HG02623 (cell line): ENCODE measurements around the gene HELLS.
"Not testable (repeated sequence)": the region's sequence is repeated elsewhere in the genome, so short reads cannot be mapped to it uniquely, and the experiment has no call there.

ENCODE experiments used
- ATAC-seq: cut with Tn5 transposase; IDR thresholded peaks from one replicate; pipeline ENCODE4 v1.9.1; 2021; ENCODE audit warnings: moderate library complexity; ENCODE audit not compliant: unreplicated experiment

Gene HELLS

DNA sequence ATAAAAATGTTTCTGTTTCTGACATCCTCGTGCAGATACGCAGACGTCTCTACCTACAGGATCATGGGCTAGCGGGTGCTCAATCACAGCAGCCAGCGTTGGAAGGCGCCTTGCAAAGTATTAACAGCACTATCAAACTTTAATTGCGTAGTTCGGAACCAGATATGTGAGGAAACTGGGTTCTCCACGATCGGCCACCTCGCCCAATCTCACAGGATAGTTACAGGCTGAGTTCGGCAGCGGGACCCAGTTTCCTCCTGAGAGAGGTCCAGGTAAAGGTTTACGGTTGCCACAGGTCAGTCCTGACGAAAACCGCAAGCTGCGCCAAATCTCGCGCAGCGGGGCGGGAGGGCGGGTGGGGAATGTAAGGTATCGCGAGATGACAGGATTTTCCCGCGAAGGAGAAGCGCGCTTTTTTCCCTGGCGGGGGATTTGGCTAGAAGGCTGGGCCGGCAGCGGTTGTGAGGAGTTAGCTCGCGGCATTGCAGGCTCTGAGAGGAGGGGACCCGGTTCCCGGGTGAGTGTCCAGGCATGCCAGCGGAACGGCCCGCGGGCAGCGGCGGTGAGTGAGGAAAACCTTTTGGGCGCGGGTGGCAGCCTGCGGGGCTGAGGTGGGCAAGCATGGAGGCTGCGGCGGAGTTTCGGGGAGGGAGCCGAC is at the start of gene HELLS:
Gene HELLS, plus strand, starts transcription at position 398 of the 658 bp plus-strand sequence. Its CDS starts 134 bp downstream, at position 532.
- ATAC-seq = peak; percentile 62

DNA sequence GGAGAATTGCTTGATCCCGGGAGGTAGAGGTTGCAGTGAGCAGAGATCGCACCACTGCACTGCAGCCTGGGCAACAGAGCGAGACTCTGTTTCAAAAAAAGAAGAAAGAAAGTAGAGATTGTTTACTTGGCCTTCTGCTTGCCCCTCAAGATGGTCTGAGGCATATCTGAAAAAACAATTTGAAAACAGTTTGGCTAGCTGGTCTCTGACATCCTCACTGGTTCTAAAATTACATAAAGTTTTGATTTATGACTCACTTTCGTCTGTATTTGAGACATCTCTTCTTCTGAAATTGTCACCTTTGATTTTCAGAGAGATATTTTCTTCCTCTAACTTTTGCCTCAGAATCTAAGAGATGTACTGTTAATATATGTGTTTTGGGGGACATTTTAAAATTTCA is 49.6 kb upstream of the HELLS start:
- peak; percentile 56 for ATAC-seq

DNA sequence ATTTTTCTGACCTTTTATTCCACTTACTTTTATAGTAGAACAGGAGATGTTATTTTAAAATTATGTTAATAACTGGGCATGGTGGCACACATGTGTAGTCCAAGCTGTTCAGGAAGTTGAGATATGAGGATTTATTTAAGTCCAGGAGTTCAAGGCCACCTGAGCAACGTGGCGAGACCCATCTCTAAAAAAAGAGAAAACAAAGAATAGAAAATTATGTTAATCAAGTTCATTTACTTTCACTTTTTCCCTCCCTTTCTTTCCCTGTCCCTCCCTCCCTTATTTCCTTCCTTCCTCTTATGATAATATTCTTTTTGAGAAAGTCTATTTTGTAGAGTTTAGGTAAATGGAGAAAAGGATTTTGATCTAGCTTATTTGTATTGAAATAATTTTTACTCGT is 48.9 kb upstream of the HELLS start:
- no peak for ATAC-seq

DNA sequence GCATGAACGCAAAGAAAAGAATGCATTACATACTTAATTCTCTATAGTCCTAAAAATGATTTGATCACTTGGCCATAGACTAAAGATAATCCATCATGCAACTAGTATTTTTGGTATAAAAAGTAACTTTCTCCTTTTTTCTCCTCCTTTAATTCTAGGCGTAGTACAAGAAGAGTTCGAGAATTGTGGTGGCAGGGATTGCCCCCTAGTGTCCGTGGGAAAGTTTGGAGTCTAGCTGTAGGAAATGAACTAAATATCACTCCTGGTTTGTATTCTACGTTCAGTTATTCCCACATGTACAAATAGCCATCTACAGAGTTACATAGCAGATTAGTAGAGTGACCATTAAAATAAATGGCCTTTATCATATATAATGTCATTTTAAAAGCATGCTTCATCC is 45.5 kb upstream of the HELLS start:
- no peak for ATAC-seq

DNA sequence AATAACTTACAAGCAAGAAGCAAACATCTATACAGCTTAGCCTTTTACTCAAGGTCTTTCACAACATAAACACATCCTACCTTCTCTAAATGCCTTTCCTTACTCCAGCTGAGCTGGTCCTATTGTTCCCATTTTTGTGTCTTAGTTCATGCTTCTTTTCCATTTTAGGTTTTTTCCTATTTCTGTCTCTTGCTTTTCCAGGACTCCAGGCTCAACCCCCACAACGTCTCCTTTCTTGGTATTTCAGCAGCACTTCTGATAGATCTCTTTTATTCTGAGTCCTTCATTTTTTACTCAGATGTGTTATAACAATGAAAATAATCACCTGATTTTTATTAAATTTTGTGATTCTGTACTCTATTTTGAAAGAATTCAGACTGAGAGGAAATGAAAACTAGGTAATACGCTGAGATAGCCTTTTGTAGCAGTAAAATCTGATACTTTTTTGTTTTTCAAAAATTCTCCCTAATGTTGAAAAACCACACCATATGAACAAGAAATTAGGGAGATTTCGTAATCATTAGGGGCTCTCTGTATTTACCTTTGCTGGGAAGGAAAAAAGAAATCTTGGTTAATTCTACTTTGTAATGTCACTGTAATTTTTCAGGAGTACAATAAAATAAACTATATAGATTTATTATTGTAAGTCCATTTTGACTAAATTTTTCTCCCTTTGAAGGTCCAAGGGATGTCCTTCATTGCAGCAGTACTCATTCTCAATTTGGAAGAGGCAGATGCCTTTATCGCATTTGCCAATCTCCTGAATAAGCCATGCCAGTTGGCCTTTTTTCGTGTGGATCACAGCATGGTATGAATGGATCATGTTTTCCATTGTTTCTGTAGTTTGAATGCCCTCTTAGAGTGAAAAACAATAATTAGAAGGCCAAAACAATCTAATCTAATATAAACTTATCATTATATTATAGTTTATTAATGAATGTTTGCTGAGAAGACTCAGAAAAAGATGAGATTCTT is 24.0 kb upstream of the HELLS start:
- ATAC-seq = no peak

DNA sequence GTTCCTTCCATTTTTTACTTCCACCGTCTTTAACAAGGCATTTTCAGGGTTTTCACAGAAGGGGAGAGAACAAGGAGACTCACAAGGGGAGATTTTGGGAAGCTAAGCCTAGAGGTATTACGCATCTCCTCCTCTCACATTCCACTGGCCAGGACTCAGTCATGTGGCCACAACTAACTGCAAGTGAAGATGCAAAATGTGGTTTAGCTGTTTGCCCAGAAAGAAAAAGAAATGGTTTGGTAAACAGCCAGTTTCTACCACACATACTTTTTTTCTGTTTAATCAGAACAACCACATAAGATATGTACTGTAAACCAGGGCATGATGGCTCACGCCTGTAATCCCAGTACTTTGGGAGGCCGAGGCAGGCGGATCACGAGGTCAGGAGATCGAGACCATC is 21.4 kb upstream of the HELLS start:
- no peak for ATAC-seq

DNA sequence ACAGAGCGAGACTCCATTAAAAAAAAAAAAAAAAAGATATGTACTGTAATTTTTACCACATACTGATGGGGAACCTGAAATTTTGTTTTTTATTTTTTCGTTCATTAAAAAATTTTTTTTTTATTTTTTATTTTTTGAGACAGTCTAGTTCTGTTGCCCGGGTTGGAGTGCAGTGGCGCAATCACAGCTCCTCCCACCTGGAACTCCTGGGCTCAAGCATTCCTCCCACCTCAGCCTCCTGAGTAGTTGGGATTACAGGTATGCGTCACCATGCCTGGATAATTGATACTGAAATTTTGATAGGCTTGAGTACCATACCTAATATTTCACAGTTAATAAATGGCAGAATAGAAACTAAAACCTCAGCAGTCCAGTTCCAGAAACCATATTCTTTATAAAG is 20.9 kb upstream of the HELLS start:
- no peak for ATAC-seq

DNA sequence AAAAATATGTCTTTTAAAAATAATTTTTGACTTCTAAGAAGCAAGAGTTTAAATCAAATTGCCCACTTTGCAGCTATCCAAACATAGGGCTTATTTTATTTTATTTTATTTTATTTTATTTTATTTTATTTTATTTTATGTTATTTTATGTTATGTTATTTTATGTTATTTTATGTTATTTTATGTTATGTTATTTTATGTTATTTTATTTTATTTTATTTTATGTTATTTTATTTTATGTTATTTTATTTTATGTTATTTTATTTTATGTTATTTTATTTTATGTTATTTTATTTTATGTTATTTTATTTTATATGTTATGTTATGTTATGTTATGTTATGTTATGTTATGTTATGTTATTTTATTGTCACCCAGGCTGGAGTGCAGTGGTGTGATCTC is 14.0 kb upstream of the HELLS start:
- not testable (repeated sequence) for ATAC-seq

DNA sequence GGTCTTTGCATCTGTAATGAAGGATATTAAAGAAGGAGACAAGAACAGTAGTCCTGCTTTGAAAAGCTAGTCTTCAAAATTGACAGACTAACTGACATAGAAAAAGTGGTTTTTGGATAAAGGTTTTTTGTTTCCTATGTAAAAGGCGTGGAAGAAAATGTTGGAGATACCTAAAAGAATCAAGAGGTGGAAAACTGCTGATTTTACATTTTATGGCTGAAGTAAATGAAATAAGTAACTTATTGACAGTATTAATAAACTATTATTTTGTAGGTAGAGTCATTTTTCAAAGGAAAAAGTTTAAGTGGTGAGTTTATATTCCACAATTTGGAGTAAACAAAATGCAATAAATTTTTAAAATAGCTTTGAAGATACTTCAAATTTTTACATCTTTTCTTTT is 12.6 kb upstream of the HELLS start:
- ATAC-seq = no peak

DNA sequence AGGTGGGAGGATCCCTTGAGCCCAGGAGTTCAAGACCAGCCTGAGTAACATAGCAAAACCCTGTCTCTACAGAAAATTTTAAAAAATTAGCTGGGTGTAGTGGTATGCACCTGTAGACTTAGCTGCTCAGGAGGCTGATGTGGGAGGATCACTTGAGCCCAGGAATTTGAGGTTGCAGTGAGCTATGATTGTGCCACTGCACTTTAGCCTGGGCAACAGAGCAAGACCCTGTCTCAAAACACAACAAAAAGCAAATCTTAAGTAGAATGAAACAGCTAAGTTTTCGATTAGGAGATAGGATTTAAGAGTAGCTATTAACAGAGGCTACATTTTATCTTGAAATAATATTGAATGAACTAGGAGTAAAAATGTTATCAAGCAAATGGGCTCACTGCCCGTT is 3.3 kb upstream of the HELLS start:
- not testable (repeated sequence) for ATAC-seq

DNA sequence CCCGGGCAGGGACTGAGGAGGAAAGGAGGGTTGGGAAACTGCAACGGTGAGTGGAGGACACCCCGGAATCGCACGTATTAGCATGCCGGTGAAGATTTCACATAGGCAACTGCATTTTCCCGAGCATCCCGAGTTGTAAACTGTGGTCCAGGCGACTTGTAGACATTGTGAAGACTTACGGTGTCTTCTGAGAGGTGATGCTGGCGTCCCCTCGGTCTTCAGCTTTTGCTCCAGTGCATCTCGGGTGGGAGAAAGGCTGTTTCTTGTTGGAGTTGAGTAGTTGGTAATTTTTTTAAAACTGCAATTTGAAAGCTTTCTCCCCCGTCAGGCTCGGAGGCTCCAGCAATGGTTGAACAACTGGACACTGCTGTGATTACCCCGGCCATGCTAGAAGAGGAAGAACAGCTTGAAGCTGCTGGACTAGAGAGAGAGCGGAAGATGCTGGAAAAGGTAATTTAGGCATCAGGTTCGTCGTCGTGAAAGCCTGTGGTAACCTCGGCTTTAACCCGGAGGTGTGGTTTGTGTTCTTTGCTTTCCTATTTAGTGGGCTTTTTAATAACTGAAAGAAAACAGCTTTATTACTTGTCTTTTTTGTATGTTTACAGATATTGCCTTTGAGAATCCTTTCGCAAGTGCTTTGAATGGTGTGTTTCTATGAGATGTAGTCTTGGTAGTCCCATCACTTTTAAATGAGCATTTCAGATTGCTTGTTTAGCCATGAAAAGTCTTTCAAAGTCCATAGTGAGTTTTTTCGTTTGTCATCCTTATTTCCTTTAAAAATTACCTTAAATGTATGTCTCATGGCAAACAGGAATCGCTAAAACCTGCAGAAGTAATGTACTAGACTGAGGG is 687 bp downstream of the HELLS start:
- peak; percentile 16 for ATAC-seq

DNA sequence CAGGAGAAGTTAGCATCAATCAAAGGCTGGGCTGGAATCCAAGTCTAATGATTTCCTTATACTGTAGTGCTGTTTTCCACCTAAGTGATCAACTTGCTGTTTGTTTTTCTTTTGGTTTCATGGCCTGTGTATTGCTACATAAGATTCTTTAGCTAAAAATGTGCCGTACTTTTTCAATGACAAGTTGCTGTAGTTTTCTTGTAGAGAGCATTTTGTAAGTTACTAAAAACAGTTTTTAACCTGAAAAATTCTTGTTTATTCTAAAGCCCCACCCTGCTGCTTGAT is 1.3 kb downstream of the HELLS start:
- no peak for ATAC-seq

DNA sequence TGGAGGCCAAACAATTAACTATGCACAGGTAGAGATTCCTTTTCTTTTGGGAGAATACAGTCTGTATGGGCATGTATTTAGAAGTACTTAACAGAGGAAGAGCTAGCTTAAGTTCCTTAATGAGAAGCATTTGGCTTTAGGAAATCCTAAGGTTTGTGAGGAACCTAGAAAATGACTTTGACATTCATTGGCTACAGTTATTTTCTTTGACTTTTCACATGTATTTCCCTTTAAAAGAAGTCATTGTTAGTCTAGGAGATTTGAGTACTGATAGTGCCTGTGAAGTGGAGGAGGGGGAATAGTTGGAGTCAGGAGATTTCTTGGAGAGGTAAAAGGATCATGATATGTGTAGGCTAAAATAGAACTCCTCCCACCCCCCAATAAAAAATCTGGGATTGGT is 3.6 kb downstream of the HELLS start:
- no peak for ATAC-seq

DNA sequence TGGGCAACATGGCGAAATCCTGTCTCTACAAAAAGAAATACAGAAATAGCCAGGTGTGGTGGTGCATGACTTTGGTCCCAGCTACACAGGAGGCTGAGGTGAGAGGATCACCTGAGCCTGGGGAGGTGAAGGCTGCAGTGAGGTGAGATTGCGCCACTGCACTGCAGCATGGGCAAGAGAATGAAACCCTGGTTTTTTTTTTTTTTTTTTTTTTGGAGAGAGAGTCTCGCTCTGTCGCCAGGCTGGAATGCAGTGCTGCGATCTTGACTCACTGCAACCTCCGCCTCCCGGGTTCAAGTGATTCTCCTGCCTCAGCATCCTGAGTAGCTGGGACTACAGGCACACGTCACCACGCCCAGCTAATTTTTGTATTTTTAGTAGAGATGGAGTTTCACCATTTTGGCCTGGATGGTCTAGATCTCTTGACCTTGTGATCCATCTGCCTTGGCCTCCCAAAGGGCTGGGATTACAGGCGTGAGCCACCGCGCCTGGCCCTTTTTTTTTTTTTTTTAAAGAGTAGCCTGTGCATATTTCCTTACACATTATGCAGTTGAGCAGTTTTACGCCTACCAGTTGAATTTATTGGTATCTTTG is 22.2 kb downstream of the HELLS start:
- ATAC-seq = not testable (repeated sequence)

DNA sequence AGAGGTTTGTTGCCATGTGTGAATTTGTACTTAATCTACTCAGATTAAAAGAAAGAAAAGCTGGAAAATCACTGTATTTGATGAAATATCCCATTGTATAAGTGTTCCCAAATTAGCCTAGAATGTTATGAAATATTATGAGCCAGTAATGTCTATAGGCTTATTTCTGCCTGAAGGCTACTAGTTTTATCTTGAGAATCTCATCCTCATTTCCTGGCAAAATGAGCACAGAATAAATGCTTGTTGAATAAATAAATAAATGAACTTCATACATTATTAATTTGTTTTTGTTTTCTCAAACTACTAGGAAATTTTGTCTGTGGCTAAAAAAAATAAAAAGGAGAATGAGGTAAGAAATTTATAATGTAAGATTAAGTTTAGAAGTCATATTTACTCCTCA is 25.5 kb downstream of the HELLS start:
- no peak for ATAC-seq

DNA sequence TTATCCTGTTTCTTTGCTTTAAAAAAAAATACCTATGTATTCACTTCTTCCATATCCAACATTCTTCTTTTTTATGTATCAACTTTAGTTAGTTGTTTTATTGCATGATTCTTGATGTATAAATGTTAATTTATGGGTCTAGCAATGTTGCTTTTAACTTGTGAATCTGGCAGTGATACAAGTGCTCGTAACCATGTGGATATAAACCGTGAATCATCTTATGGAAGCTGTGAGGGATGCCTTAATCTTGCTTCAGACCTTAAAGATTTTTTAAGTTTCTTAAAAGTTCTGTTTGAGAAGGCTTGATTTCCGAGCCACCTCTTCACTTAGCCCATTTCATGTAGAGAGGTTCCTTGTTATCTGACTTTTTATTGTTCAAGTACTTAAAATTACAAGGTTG is 25.9 kb downstream of the HELLS start:
- no peak for ATAC-seq

DNA sequence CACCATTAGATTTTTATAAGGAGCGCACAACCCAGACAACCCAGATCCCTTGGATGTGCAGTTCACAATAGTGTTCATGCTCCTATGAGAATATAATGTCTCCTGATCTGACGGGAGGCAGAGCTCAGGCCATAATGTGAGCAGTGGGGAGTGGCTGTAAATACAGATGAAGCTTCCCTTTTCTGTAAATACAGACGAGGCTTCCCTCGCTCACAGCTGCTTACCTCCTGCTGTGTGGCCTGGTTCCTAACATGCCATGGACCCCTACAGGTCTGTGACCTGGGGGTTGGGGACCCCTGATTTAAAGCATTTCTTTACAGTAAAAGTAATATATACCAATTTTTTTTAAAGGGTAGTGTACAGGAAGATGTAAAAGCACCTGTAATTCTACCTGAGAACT is 33.2 kb downstream of the HELLS start:
- no peak for ATAC-seq

DNA sequence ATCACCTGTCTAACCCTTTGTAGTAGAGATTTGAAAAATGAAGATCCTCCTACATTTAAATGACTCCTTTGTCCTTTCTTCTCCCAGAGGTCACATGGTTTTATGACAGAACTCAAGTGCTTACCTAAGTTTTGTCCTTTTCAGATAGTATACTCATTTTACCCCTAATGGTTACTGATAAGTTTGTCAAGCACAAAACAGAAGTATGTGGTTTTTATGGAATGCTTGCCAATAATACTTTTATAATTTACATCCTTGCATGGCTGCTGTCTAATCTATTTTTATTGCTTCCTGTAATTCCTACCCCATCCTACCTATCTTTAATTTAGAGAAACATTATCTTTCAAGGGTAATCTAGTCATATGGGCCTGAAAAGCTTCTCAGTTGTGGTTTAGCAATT is 37.5 kb downstream of the HELLS start:
- ATAC-seq = no peak

DNA sequence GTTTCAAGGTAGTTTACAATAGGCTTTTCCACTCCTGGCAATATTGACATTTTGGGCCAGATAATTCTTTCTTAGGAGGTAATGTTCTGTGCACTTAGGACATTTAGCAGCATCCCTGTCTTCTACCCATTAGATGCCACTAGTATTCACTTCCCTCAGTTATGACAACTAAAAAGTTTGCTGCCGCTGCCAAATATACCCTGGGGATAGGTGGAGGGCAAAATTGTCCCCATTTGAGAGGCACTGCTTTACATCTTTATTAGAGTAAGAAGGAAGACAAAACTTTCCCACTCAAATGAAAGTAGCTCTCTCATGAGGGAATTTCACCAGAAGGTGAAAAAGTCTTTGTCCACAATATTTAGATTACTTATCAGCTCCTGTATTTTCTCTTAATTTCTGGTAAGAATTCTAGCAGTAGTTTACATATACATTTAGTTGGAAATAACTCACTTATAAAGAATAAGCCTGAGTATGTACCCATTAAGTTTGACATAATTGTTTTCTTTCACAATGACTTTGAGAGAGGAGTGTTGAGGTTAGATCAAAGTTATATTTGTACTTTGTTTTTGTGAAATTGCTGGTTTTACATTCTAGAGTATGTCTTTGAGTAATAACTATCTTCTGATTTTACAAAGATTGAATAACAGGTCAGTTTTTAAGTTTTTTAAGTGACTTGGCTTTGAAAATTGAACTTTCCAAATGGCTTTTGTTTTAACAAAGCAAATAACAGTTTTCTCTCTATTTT is 46.0 kb downstream of the HELLS start:
- ATAC-seq = peak; percentile 83

DNA sequence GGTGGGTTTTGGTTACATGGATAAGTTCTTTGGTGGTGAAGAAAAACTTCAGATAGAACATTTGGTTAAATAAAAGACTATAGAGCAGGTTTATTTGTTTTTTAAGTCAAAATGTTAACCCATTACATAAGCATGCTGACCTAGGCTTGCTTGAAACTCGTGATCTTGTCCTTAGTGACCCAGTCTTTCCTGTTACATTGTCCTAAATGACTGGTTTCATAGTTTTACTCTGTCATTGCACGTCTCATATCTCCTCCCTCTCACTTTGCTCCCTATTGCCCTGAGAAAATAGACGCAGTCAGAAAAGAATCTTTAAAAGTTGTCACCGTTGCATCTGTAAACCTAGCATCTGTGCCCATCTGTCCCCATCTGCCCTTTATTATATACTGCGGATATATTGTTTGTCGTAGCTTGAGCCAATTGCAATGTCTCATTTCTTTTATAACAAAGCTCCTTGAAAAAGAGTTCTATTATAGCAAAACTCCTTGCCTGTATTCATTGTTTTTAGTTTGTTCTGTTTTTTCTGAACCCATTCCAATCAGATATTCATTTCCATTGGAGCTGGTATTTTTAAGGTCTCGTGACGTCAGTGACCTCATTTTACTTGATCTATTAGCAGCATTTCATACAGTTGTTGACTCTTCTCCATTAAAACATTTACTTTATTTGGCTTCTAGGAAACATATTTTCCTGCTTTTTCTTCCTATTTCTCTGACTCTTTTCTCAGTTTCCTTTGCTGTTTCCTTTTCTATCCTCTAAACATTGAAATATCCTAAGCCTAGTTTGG is 57.3 kb downstream of the HELLS start:
- no peak for ATAC-seq
